IMR-90 (cell line): ENCODE measurements around the gene CYP3A4. TPM values are rescaled to one million over a fixed set of nuclear protein-coding genes. Genes with fewer than 3 reads are reported as not detected.
"Not testable (repeated sequence)": the region's sequence is repeated elsewhere in the genome, so short reads cannot be mapped to it uniquely, and the experiment has no call there.

Experiments used
- ATAC-seq: fragments of 200-7000 bp; cut with Tn5 transposase; 2 replicates; pipeline ENCODE4 v1.9.1; 2020; ENCODE audit warnings: low read depth, mild to moderate bottlenecking, moderate library complexity
- BruUV-seq: library from RNA; stranded (reverse); fragments of 400-500 nt; replicated peaks from 2 replicates; lab custom pipeline; 2021; lab: Mats Ljungman, UMichigan
- CTCF ChIA-PET: fragments of 300-600 bp; formaldehyde crosslinking; extraction: SDS; loops from one replicate; lab custom pipeline; 2021; ENCODE audit warnings: antibody characterized with exemption; lab: Yijun Ruan, JAX
- POLR2A ChIA-PET: fragments of 300-600 bp; sonication (Branson Sonifier 250); formaldehyde crosslinking; loops from one replicate; lab custom pipeline; 2022; ENCODE audit warnings: antibody characterized with exemption; ENCODE audit not compliant: unreplicated experiment; lab: Charles Lee
- DNase-seq: peaks from one replicate; pipeline ENCODE4 v3.0.0; 2013
- H2AFZ ChIP-seq: replicated peaks from 2 replicates; pipeline ENCODE3; 2013; ENCODE audit warnings: low read length, mild to moderate bottlenecking; ENCODE audit not compliant: poor library complexity
- H2AK5ac ChIP-seq: 2 replicates; pipeline ENCODE4 v1.6.1; 2013; ENCODE audit warnings: low read depth, low read length, inconsistent platforms
- H2AK9ac ChIP-seq: replicated peaks from 2 replicates; pipeline ENCODE3; 2013; ENCODE audit warnings: mild to moderate bottlenecking, low read depth, low read length, moderate library complexity; ENCODE audit not compliant: poor library complexity
- H2BK120ac ChIP-seq: 2 replicates; pipeline ENCODE4 v1.6.1; 2013; ENCODE audit warnings: low read depth, low read length, inconsistent platforms
- H2BK15ac ChIP-seq: 3 replicates; pipeline ENCODE4 v1.6.1; 2013; ENCODE audit warnings: low read depth, low read length, inconsistent platforms
- H2BK20ac ChIP-seq: 2 replicates; pipeline ENCODE4 v1.6.1; 2013; ENCODE audit warnings: low read depth, mild to moderate bottlenecking, inconsistent platforms, low read length, moderate library complexity
- H2BK5ac ChIP-seq: 2 replicates; pipeline ENCODE4 v1.6.1; 2013; ENCODE audit warnings: mild to moderate bottlenecking, low read depth, low read length, inconsistent platforms; ENCODE audit not compliant: poor library complexity, severe bottlenecking
- H3K14ac ChIP-seq: replicated peaks from 2 replicates; pipeline ENCODE4 v1.6.1; 2013; ENCODE audit warnings: low read depth, low read length, inconsistent platforms
- H3K18ac ChIP-seq: 2 replicates; pipeline ENCODE4 v1.6.1; 2013; ENCODE audit warnings: low read depth, low read length, control low read depth
- H3K23ac ChIP-seq: 2 replicates; pipeline ENCODE4 v1.6.1; 2013; ENCODE audit warnings: low read depth, low read length, inconsistent platforms
- H3K27ac ChIP-seq: 2 replicates; pipeline ENCODE4 v1.5.1; 2013; ENCODE audit warnings: mild to moderate bottlenecking, control low read depth, low read length; ENCODE audit not compliant: insufficient read depth
- H3K27me3 ChIP-seq: 2 replicates; pipeline ENCODE4 v1.6.1; 2013; ENCODE audit warnings: low read length; ENCODE audit not compliant: control insufficient read depth, insufficient read depth
- H3K36me3 ChIP-seq: 2 replicates; pipeline ENCODE4 v1.6.1; 2013; ENCODE audit warnings: low read length, mixed read lengths; ENCODE audit not compliant: control insufficient read depth, insufficient read depth
- H3K4ac ChIP-seq: 2 replicates; pipeline ENCODE4 v1.6.1; 2013; ENCODE audit warnings: low read depth, low read length, inconsistent platforms
- H3K4me1 ChIP-seq: 2 replicates; pipeline ENCODE4 v1.6.1; 2013; ENCODE audit warnings: low read length, mixed read lengths; ENCODE audit not compliant: control insufficient read depth, insufficient read depth
- H3K4me2 ChIP-seq: 2 replicates; pipeline ENCODE4 v1.6.1; 2013; ENCODE audit warnings: low read depth, mild to moderate bottlenecking, control low read depth, low read length, moderate library complexity
- H3K4me3 ChIP-seq: 2 replicates; pipeline ENCODE4 v1.5.1; 2013; ENCODE audit warnings: low read depth, mild to moderate bottlenecking, control low read depth, low read length, moderate library complexity; ENCODE audit not compliant: insufficient read depth
- H3K56ac ChIP-seq: 2 replicates; pipeline ENCODE4 v1.6.1; 2013; ENCODE audit warnings: low read length, inconsistent platforms; ENCODE audit not compliant: insufficient read depth; ENCODE audit errors: extremely low read depth
- H3K79me1 ChIP-seq, 2 experiments: 2 replicates each; pipeline ENCODE4 v1.6.1; 2013; ENCODE audit warnings: low read length in 2 of 2, inconsistent platforms in 1 of 2, low read depth in 1 of 2
- H3K9ac ChIP-seq: 2 replicates; pipeline ENCODE4 v1.6.1; 2013; ENCODE audit warnings: low read depth, low read length, control low read depth
- H3K9me1 ChIP-seq: 2 replicates; pipeline ENCODE4 v1.6.1; 2013; ENCODE audit warnings: low read length, inconsistent platforms; ENCODE audit not compliant: insufficient read depth
- H3K9me3 ChIP-seq: 2 replicates; pipeline ENCODE4 v1.6.1; 2013; ENCODE audit warnings: low read length; ENCODE audit not compliant: control insufficient read depth, insufficient read depth
- H4K20me1 ChIP-seq: 2 replicates; pipeline ENCODE4 v1.6.1; 2013; ENCODE audit warnings: low read length, inconsistent platforms; ENCODE audit not compliant: insufficient read depth
- H4K5ac ChIP-seq: 2 replicates; pipeline ENCODE4 v1.6.1; 2013; ENCODE audit warnings: mild to moderate bottlenecking, low read depth, low read length, control low read depth
- H4K8ac ChIP-seq, 2 experiments: 2 replicates each; pipeline ENCODE4 v1.6.1; 2013; ENCODE audit warnings: low read depth in 2 of 2, low read length in 2 of 2, control low read depth in 1 of 2, inconsistent platforms in 1 of 2
- H4K91ac ChIP-seq: 2 replicates; pipeline ENCODE4 v1.6.1; 2013; ENCODE audit warnings: low read depth, low read length, inconsistent platforms; ENCODE audit not compliant: insufficient read depth
- WGBS, 2 experiments: methylation state at CpG; one replicate each; pipeline versions ENCODE4 v1.1.5 to v1.1.7; 2013; ENCODE audit warnings: missing lambda C conversion rate in 2 of 2; ENCODE audit not compliant: insufficient read length in 1 of 2; ENCODE audit errors: extremely low coverage in 2 of 2; 5-methylcytosine and 5-hydroxymethylcytosine counted together
- dilution Hi-C: fragments of 300-500 bp; cut with HindIII; formaldehyde crosslinking; loops from one replicate; pipeline ENCODE4 v1.14.3; 2018; ENCODE audit warnings: low sequenced_read_pairs; ENCODE audit not compliant: unreplicated experiment
- in situ Hi-C: fragments of 300-500 bp; cut with MboI; formaldehyde crosslinking; loops from 3 replicates; pipeline ENCODE4 v1.14.3; 2019; ENCODE audit warnings: low sequenced_read_pairs, inconsistent platforms, mixed read lengths
- intact Hi-C: fragments of 100-400 bp; cut with micrococcal nuclease; formaldehyde crosslinking; loops from 2 replicates; pipeline ENCODE4 v1.10.0; 2022
- polyA plus RNA-seq, 3 experiments: library from polyadenylated mRNA; depleted of rRNA; stranded (reverse); fragments of >200 nt; gene quantifications; 2 replicates each; pipeline ENCODE4 v1.2.3, GENCODE V29; 2012; ENCODE audit warnings: low replicate concordance in 1 of 3
- total RNA-seq: library from RNA; depleted of rRNA; stranded (reverse); fragments of >200 nt; gene quantifications from 2 replicates; pipeline ENCODE4 v1.2.3, GENCODE V29; 2012

Gene CYP3A4
- total and polyA plus RNA-seq, 2 of the 4 experiments (the other 2 are of a cell fraction): not detected

DNA sequence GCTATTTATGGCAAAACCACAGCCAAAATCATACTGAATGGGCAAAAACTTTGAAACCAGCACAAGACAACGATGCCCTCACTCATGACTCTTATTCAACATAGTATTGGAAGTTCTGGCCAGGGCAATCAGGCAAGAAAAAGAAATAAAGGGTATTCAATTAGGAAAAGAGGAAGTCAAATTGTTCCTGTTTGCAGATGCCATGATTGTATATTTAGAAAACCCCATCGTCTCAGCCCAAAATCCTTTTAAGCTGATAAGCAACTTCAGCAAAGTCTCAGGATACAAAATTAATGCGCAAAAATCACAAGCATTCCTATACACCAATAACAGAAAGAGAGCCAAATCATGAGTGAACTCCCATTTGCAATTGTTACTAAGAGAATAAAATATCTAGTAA is 38.6 kb downstream of the CYP3A4 start:
- H2BK5ac ChIP-seq, H3K79me1 ChIP-seq, BruUV-seq, H2AK5ac ChIP-seq, H3K4ac ChIP-seq, H3K27ac ChIP-seq, dilution Hi-C loops, H2BK120ac ChIP-seq, H4K20me1 ChIP-seq, H3K23ac ChIP-seq, H2BK20ac ChIP-seq, H3K18ac ChIP-seq, H3K56ac ChIP-seq, H3K4me2 ChIP-seq, H3K14ac ChIP-seq, POLR2A ChIA-PET, H3K4me1 ChIP-seq, H2AK9ac ChIP-seq, in situ Hi-C loops, CTCF ChIA-PET, H4K8ac ChIP-seq, DNase-seq, H3K9me3 ChIP-seq, H3K36me3 ChIP-seq, H4K91ac ChIP-seq, H3K9me1 ChIP-seq, H3K27me3 ChIP-seq, H2BK15ac ChIP-seq, intact Hi-C loops, H3K9ac ChIP-seq, H3K4me3 ChIP-seq, H4K5ac ChIP-seq, H2AFZ ChIP-seq, ATAC-seq: not testable (repeated sequence)
- no CpG with 5 or more reads among the region's 3 CpGs for WGBS, 2 experiments
